Calu3 (cell line): Measurements from ENCODE around the gene ARHGAP4. TPM values are rescaled to one million over a fixed set of nuclear protein-coding genes. Genes with fewer than 3 reads are reported as not detected.

Source experiments
- BruUV-seq: library from RNA; stranded (reverse); fragments of 400-500 nt; replicated peaks from 2 replicates; lab custom pipeline; 2021; lab: Mats Ljungman, UMichigan
- CTCF ChIA-PET: fragments of 300-600 bp; sonication (Branson Sonifier 250); formaldehyde crosslinking; loops from one replicate; lab custom pipeline; 2022; ENCODE audit warnings: antibody characterized with exemption; lab: Charles Lee
- DNase-seq: peaks from one replicate; pipeline ENCODE4 v3.0.0; 2022
- H3K27ac Mint-ChIP-seq: one replicate; pipeline ENCODE4 v1.8.0; 2022; ENCODE audit warnings: mixed read lengths; ENCODE audit not compliant: unreplicated experiment
- H3K27me3 Mint-ChIP-seq: one replicate; pipeline ENCODE4 v1.8.0; 2022; ENCODE audit warnings: mixed read lengths; ENCODE audit not compliant: unreplicated experiment
- H3K36me3 Mint-ChIP-seq: one replicate; pipeline ENCODE4 v1.8.0; 2022; ENCODE audit warnings: mild to moderate bottlenecking, moderate library complexity, mixed read lengths; ENCODE audit not compliant: insufficient read depth, unreplicated experiment
- H3K4me1 Mint-ChIP-seq: one replicate; pipeline ENCODE4 v1.8.0; 2022; ENCODE audit warnings: mild to moderate bottlenecking, low read depth, mixed read lengths; ENCODE audit not compliant: unreplicated experiment
- H3K4me3 Mint-ChIP-seq: one replicate; pipeline ENCODE4 v1.8.0; 2022; ENCODE audit warnings: mild to moderate bottlenecking, low read depth, moderate library complexity, mixed read lengths; ENCODE audit not compliant: unreplicated experiment
- H3K9me3 Mint-ChIP-seq: one replicate; pipeline ENCODE4 v1.8.0; 2022; ENCODE audit warnings: low read depth, mixed read lengths; ENCODE audit not compliant: unreplicated experiment
- CTCF ChIP-seq: fragments of 200-600 bp; IDR thresholded peaks from one replicate; pipeline ENCODE4 v1.8.0; 2022; ENCODE audit warnings: antibody characterized with exemption; ENCODE audit not compliant: unreplicated experiment
- intact Hi-C: fragments of 100-400 bp; cut with micrococcal nuclease; formaldehyde crosslinking; loops from one replicate; pipeline ENCODE4 v1.10.0; 2022; ENCODE audit not compliant: unreplicated experiment
- total RNA-seq: library from RNA; stranded (reverse); gene quantifications from 2 replicates; pipeline ENCODE4 v1.2.3, GENCODE V29; 2022

The ARHGAP4 gene
- total RNA-seq, 1 experiment from 2014 or later = 3.8 TPM

- CTCF ChIA-PET = no interaction called here
- TF ChIP-seq CTCF = no peak
- no TSS peak for BruUV-seq
- no peaks in the 10 kb centered on the region for H3K27me3 Mint-ChIP-seq
- H3K4me1 Mint-ChIP-seq = no peaks in the 10 kb centered on the region
- no peak for DNase-seq
- H3K9me3 Mint-ChIP-seq = no peaks in the 10 kb centered on the region
- H3K4me3 Mint-ChIP-seq = no peak overlapping the region
- H3K27ac Mint-ChIP-seq = no peak overlapping the region
- intact Hi-C loops = no loop called here
- peaks cover 54% of the 10 kb centered on the region for H3K36me3 Mint-ChIP-seq
These were observed 25.8 kb upstream of the ARHGAP4 start for GRCh38 chrX:153951683-153952372.

GRCh38 chrX:153950127-153950526 lies 24.1 kb upstream of the ARHGAP4 start:
- no TSS peak for BruUV-seq
- CTCF ChIA-PET = no interaction called here
- no peak overlapping the region for H3K27ac Mint-ChIP-seq

GRCh38 chrX:153948847-153949805 lies 23.1 kb upstream of the ARHGAP4 start:
- Mint-ChIP-seq H3K36me3 (peaks cover 43% of the 10 kb centered on the region), H3K4me3 (no peak overlapping the region), H3K4me1 (no peaks in the 10 kb centered on the region), H3K27me3 (no peaks in the 10 kb centered on the region), H3K27ac (no peak overlapping the region), H3K9me3 (no peaks in the 10 kb centered on the region)
- TF ChIP-seq CTCF = no peak
- no TSS peak for BruUV-seq
- intact Hi-C loops = loop anchor here (5.0 kb wide), 1 partner anchor 187 kb away; the partner anchor contains the start of gene PLXNB3
- no peak for DNase-seq
- CTCF ChIA-PET = interaction anchor here (2.4 kb wide), 1 partner anchor 25 kb away, joined by 12 read pairs; no protein-coding TSS in a partner anchor

More at GRCh38 chrX:153950127-153950526, 24.1 kb upstream of the ARHGAP4 start:
- no peak overlapping the region for H3K4me3 Mint-ChIP-seq
- TF ChIP-seq CTCF = no peak
- H3K27me3 Mint-ChIP-seq = no peaks in the 10 kb centered on the region
- DNase-seq = no peak
- H3K9me3 Mint-ChIP-seq = no peaks in the 10 kb centered on the region
- intact Hi-C loops = no loop called here
- H3K36me3 Mint-ChIP-seq = peaks cover 50% of the 10 kb centered on the region
- no peaks in the 10 kb centered on the region for H3K4me1 Mint-ChIP-seq

GRCh38 chrX:153948002-153948466 lies 22.0 kb upstream of the ARHGAP4 start:
- CTCF ChIA-PET = interaction anchor here (1.5 to 2.4 kb wide), 2 partner anchors 20 to 24 kb away, joined by 6 to 12 read pairs; no protein-coding TSS in a partner anchor
- intact Hi-C loops = loop anchor here (5.0 kb wide), 1 partner anchor 186 kb away; the partner anchor contains the start of gene PLXNB3
- no peaks in the 10 kb centered on the region for H3K27me3 Mint-ChIP-seq
- H3K4me1 Mint-ChIP-seq = no peaks in the 10 kb centered on the region
- no peak for DNase-seq
- no peak overlapping the region for H3K27ac Mint-ChIP-seq
- BruUV-seq = TSS peak; percentile 50
- H3K36me3 Mint-ChIP-seq = peaks cover 32% of the 10 kb centered on the region
- no peak overlapping the region for H3K4me3 Mint-ChIP-seq
- TF ChIP-seq CTCF = no peak
- H3K9me3 Mint-ChIP-seq = no peaks in the 10 kb centered on the region
